ENCODE measurements around the gene ANKRD13B.

ANKRD13B gene

DNA sequence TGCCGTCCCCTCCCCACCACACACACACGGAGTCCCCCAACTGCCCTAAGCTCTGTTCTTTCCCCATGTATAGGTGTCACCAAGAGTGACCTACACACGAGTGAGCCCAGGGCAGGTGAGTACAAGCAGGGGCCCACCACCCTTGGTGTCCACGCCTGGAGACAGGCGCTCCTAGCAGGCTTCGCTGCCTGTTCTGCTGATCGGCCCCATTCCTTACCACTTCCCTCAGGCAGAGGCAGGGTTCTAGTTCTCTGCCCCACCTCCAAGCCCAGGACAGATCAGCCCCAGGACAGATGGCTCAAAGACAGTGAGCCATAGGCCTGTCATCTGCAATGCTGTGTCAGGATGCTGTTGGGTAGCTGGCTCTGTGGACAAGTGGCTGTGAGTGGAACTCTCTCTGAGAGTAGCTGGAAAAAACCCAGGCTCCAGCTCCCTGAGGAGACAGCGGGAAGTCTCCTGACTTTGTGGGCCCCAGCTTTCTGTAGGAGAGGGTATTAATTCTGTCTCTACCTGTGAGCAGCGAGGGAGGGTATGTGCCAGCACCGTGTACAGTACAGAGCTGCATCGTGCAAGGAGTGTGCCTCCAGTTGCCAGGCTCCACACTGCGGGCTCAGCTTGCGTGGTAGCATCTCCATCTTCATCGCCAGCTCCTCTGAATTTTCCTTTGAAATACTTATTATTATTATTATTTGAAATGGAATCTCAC, 23.5 kb upstream of the ANKRD13B start:
- DNase-seq, result no peak

DNA sequence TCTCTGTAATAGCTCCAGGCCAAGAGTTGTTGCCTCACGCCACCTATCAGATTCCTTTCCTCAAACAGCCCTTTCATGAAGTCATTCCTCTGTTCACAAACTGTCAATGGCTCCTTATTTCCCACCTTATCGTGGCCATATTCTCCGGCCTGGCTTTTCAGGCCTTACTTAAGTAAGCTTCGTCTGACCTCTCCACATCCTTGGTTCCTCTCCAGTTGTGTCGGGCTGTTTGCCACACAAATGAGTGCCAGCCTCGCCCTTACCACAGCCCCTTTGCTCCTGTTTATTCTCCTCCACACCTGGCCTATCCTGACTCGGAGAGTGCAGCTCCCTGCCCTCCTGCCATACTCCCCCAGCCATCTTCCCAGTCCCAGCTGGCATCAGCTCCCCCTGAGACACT, 22.4 kb upstream of the ANKRD13B start:
- DNase-seq, result no peak

DNA sequence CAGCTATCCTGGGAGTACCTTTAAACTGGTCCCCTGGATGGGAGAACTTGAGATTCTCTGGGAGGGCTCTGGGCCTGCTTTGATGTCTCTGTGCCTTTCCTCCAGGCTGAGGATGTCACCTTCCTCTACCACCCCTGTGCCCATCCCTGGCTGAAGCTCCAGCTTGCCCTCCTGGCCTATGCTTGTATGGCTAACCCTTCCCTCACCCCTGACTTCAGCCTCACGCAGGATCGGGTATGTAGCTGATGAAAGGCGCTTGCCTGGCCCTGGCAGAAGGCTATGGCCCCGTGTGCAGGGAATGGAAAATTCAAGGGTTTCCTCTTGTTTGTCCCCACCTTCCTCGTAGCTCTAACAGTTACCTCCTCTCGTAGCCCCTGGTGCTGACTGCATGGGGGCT, 21.4 kb upstream of the ANKRD13B start:
- DNase-seq, result no peak

DNA sequence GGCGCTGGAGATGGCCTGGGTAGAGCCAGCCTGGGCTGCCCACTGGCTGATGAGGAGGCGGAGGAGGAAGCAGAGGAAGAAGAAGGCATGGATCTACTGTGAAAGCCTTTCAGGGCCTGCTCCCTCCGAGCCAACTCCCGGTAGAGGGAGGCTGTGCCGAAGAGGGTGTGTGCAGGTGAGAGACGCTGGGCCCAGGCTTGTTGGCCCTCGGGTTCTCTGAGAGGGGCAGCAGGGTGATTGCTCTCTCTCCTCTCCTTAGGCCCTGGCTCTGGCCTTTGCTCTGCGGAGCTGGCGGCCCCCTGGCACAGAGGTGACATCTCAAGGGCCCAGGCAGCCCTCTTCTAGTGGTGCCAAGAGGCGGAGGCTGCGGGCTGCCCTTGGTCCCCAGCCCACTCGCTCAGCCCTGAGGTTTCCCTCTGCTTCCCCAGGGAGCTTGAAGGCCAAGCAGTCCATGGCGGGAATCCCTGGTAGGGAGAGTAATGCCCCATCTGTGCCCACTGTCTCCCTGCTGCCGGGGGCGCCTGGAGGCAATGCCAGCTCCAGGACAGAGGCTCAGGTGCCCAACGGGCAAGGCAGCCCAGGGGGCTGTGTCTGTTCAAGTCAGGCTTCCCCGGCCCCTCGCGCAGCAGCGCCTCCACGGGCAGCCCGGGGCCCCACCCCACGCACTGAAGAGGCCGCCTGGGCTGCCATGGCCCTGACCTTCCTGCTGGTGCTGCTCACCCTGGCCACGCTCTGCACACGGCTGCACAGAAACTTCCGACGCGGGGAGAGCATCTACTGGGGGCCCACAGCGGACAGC, 20.9 kb upstream of the ANKRD13B start:
- no peak for DNase-seq

DNA sequence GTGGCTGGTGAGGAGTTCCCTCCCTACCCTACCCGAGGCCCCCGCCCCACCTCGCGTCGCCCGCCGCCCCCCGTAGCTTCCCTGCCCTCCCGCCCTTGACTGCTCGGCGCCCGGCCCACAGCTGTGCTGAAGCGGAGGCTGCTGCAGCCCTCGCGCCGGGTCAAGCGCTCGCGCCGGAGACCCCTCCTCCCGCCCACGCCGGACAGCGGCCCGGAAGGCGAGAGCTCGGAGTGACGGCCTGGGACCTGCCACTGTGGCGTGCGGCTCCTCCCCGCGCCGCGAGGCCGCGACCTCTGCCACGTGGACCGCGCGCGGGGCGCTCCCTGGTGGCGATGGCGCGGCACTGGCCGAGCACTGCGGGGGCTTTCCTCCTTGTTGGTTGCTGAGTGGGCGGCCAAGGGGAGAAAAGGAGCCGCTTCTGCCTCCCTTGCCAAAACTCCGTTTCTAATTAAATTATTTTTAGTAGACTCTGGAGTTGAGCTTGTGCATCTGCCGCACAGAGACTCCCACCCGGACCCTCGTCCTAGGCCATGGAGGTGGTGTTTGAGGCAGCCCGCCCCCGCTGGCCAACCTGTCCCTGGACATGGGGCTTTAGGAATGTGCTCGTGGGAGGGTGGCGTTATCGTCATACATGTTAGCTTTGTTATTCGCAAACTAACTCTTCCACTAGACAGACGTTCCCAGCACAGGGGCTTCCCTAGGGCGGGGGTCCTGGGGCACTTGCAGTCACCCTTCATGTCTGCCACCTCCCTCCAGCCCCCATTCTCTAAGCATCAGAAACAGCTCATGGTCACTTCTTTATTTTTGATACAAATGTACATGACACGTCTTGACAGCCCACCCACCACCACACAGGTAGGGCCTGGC, 20.0 kb upstream of the ANKRD13B start:
- no peak for DNase-seq

DNA sequence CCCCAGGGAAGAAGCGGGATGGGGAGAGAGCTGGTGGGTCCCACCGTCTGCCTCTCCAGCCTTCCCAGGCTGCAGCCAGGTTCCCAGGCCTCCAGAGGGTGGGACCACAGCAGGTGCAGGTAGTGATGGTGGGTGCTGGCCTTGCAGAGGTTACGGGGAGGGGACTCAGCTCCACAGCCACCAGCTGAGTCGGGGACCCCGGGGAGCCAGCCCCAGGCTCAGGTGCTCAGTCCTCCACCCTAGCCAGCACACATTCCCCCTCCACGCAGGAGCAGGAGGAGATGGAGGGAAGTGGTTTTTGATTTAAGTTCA, 19.4 kb upstream of the ANKRD13B start:
- no peak for DNase-seq

DNA sequence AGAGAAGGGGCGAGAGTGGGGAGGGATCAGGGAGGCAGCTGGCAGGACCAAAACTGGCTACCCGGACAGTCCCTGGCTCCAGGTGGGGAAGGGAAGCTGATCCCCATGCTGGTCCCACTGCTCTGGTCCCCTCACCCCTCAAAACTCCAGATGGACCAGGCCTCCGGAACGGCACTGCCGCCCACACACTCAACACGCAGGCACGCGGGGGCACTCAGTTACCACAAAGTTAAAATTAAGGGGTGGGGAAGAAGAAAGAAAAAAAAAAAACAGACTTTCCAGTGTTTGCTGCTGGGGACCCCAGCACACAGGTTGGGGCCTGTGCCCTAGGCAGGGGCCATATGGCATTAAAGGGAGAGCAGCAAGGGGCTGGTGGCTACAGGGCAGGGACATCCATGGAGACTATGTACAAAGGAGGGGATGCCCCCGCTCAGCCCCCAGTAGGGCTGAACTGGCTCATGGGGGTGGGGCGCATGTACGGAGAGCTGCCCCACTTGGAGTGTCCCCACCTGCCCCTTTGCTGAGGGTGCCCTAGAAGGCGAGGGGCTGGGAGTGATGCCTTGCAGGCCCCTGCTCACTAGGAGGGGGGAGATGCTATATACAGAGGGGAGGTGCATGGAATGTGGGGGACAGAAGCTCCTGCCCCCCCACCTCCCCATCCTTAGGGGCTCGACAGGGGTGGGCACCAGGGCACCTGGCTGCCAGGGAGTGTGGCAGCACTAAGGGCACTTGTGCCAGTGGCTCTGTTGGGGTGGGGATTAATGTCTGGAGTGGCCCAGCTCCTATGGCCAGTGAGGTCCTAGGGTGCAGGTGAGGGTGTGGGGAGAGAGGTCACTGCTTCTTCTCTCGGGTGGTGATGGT, 18.8 kb upstream of the ANKRD13B start:
- no peak for DNase-seq

DNA sequence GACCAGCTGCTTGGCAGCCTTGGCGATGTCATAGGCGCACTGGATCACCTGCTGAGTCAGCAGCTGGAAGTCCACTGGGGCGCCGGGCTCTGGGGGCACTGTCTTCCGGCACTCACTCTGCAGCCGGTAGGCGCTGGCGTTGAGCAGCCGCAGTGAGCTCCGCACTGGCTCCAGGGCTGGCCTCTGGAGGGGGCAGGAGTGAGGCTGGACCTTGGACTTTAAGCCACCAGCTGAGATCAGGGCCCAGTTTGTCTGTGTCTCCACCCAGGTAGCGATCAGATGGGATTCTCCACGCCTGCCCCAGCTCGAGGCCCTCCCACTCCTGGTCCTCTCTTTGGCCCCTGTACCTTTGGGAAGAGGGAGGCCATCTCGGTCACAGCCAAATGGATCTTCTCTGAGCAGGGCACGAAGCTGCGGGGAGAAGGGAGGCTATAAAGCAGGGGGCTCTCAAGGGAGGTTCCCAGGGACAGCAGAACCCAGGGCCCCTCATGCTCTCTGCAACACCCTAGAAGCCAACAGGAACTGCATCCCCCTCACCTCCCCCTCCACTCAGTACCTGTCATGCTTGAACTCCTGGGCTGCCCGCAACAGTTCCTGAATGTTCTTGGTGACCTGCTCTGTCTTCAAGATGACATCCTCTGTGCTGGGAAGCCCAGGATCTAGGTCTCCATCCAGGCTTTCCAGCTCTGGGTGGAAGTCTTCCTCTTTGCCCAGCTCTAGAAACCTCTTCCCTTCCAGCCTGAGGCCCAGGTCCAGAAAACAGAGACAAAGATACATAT, 18.0 kb upstream of the ANKRD13B start:
- DNase-seq, result no peak

DNA sequence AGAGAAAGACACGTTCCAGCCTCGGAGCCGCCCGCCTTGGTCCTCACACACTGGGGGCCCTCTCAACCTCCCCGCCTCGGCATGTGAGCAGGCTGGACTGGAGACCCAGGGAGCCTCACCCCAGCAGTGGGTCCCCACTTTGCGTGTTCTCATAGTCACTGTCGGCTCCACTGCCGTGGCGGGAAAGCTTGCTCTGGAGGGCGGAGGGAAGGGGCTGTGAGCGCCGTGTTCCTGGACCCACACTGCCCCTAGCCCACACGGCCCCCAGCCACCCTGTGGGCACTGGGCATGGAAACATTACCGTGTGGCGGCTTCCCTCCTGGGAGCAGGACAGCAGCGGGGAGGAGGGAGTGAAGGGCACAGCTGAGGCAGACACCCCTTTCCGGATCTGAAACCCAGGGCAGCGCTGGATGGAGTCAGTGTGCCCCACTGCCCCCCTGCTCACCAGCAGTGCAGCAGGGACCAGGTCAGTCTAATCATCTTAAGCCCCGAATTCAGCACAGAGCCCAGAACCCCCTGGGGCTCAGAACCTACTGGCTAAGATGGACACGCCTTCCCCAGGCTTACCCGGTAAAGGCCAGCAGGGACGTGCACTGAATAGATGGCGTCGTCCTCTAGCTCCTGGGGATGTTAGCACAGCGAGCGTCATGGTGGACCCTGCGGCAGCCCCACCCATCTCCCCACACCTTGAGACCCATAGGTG, 17.3 kb upstream of the ANKRD13B start:
- DNase-seq, result no peak

DNA sequence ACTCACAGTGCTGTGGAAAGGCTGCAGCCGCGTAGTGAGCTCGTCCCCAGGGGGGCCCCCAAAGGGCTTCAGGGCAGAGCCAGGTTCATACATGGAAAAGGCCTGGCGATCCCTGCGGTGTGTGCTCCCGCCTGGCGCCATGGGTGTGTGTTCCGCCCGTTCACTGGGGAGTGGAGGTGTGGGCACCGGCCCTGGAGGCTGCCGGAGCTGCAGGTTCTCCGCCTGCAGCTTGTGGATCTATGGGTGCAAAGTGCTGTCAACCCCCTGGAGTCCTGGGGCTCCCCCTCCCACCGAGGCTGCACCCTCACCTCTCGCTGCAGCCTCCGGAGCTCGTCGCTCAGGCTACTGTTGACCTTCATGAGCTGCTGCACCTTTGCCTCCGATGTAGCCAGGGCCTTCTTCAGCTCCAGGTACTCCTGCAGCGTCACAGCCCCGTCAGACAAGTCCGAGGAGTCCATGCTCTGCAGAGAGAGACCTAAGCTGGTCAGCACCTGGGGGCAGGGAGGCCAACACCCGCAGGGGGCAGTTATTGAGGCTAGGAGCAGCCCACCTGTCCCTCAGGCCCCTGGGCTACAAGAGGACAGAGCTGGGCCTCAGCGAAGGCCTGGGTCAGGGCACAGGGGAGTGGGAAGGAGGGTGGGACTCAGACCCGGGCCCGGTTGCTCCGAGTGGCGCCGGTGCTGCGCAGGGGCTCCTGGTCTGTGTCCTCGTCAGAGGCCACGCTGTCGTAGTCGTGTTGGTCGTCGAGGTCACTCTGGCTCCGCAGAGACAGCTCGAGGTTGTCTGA, 16.5 kb upstream of the ANKRD13B start:
- no peak for DNase-seq

DNA sequence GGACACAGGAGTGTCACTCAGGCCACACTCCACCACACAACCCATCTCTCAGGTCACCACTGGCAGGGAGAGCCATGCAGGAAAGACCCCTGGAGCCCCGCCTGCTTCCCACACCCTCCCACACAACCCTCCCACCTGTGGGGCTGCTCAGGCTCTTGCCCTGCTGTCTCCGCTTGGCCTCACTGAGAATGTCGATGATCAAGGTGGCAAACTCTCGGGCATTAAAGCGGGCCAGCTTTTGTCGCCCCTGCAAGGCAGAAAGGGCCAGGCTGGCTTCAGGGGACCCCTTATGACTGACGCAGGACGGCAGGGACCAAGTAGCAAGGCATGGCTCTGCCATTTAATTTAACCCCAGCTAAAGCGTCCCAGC, 15.9 kb upstream of the ANKRD13B start:
- DNase-seq, result no peak

DNA sequence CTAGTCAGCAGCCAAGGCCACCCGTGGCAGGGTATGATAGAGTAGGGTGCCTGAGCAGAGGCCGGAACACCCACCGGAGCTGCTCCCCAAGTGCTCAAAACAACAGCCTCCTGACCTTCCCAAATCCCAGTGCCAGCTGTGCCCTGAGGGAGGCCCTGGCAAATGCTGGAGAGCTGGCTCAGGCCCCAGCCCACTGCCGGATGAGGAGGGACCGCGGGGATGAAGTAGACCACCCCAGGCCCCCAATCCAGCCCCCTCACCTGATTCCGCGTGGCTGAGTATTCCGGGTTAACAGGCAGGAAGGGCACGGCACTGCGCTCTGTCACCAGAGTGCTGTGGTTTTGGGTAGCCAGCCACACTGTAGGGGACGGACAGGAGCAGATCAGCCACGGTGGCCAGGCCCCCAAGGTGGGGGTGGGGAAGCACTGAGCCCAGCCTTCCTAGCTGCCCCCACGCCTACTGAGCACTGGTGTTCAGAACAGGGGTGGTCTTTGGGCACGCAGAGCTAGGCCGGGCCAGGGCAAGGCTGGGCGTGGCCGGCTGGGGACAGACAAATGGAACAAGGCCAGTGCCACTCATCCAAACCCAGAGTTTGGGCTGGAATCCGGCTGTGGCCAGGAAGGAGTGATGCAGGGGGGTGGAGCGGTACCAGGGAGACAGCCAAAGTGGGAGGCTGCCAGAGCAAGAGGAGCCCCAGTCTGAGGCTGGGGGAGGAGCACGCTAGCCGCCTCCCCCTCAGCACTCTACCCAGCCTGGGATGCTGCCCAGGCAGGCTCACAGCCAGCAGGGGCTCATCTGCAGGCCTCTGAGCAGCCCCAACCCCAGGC, 15.3 kb upstream of the ANKRD13B start:
- DNase-seq, result no peak

DNA sequence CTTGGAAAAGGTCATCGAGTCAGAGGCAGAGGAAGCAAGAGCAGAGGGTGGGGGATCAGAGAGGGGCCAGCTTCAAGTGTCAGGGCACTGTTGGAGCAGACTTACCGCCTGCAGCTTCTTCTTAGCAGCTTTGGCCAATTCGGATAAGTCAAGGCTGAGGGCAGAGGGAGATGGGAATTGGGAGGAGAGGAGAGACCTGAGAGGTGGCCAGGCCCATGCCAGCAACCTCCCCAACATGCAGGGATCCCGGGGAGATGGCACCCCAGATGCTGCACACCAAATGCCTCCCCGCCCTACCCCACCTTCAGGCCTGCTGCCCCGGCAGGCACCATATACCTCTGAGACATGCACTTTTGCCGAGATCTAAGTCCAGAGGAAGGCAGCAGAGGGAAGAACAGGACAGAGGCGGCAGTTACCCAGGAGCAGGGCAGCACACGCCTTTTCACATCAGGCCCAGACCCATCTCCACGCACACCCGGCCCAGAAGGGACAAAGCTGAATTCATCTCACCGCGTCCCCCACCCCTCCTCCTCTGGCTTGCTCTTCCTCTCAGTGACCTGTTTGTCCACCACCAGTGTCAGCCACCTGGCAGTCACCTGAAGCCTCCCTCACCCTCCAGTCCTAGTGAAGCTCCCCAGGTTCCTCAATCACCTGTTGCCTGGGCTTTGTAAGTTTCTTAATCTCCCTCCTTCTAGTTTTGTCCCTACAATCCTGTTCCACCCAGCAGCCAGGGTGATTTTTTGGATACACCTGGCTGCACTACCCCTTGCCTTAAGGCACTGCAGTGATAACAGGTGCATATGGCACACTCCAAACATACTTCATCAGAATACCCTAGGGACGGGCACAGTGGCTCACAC, 14.1 kb upstream of the ANKRD13B start:
- DNase-seq, result no peak

DNA sequence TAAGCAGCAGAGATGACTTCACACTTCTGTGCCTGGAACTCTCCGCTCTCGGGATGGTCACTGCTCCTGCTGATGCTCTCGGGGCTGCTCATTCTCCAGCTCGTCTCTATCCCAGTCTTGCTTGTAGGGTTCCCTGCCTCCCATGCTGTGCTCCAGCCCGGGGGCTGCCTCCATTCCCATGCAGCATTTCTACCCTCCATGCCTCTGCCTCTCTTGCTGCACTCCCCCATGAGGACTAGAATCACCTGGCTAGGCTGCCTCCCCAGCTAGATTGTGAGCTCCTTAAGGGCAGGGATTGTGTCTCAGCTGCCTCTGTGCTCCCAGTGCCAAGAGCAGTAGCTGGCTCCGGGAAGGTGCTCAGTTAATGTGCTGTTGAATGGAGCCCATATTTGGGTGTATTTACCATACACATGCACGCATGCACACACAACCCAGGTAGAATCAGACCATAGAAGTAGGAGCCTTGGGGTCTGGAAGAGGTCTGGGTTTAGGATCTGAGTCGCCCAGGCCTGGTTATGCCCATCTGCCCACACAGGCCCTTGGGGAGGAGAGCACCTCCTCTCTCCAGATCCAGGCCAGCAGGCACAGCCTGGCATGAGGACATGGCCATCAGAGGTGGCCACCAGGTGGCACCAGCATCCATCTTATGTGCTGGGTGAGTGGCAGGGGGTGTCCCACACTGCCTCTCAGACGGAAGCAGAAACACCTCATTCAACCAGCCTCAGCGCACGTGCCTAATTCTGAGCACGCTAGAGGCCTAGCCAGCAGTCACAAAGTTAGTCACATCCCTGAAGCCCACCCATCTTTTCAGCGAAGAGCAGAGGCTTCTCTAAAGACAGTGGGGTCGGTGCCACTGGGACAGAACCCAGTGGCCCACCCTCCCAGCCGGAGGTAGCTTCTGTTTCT, 12.8 kb upstream of the ANKRD13B start:
- DNase-seq, result peak; percentile 36

DNA sequence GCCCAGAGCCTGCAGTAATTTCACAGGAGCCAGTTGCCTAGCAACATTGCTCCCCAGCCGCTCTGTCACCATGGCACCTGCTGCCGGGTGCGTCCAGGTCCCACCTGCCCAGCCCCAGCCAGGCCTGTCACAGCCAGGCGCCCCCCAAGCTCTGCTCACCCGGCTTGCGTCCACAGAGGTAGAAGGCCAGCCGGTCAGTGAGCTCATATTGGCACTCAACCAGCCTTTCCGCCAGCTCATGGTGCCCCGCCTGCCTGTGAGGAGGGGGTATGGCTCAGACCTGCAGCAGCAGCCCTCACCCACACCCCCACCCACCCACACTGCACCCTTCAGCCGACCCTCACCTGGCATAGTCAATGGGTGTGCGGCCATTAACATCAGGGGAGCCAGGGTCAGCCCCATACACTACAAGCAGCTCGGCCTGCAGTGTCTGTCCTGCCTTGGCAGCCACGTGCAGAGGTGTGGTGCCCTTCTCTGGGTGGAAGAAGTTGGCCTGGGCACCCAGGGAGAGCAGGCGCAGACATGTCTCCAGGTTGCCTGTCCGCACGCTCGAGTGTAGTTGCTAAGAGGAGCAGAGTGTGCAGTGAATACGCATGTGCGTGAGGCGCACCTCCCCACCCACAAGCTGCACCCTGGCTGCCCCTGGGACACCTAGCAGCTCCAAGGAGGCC, 11.2 kb upstream of the ANKRD13B start:
- no peak for DNase-seq

DNA sequence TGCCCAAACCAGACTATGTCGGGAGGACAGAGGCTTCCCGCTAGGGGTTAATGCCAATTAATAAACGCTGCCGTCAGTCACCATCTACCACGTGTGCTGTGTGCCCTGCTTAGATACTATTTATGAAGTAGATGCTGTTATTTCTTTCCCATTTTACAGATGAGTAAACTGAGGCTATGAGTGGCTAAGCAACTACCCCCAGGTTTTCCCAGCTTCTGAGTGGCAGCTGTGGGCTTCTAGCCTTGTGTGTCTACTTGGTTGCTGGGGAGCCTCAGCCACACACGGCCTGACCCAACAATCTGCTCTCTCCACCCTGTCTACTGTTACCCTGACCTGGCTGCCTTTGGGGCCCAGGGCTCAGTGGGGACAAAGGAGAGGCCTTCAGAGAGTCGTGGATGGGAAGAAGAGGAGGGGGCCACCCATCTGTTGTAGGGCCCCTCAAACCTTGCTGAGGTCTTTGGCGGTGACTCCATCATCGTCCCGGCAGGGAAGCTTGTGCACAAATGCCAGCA, 10.6 kb upstream of the ANKRD13B start:
- DNase-seq, result no peak

DNA sequence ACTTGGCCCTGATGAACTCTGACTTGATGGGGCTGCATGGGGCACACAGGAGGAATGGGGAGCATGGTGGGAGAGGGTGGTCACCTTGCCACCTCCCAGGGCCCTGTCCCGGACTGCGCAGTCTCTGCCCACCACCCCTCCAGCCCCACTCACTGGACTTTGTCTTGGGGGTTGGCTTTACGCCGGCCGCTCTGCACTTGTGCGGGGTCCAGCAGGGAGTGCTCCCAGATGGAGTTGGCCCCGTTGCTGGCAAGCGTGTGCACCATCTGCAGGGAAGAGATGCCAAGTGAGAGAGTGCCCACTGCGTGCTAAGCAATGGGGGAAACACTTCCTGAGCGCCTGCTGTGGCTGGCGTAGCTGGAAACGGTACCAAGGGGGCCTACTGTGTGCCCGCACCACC, 10.2 kb upstream of the ANKRD13B start:
- no peak for DNase-seq

Data from GF-D8 (cell line).